ENCODE results near the gene SESN3.

Gene SESN3

DNA sequence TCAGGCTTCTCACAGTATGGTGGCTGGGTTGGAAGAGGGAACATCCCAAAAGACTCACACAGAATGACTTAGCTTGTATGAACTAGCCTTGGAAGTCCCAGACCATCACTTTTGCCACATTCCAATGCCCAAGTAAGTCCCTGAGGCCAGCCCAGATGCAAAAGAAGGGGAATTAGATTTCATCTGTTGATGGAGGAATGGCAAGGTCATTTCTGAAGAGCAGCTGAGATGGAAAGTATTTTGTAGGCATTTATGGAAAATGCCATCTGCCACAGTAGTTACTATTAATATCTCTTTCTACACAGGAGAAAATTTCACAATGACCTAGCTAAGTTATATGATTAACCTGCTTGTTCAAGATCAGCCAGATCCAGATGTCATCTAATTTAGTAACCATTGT lies 82.6 kb downstream of the SESN3 start:
- H3K27ac ChIP-seq, result no peak overlapping the region
- H3K4me1 ChIP-seq (ENCODE audit: low read depth, poor library complexity, severe bottlenecking), result peaks cover 4% of the 10 kb centered on the region
- TF ChIP-seq, protein P1, sequence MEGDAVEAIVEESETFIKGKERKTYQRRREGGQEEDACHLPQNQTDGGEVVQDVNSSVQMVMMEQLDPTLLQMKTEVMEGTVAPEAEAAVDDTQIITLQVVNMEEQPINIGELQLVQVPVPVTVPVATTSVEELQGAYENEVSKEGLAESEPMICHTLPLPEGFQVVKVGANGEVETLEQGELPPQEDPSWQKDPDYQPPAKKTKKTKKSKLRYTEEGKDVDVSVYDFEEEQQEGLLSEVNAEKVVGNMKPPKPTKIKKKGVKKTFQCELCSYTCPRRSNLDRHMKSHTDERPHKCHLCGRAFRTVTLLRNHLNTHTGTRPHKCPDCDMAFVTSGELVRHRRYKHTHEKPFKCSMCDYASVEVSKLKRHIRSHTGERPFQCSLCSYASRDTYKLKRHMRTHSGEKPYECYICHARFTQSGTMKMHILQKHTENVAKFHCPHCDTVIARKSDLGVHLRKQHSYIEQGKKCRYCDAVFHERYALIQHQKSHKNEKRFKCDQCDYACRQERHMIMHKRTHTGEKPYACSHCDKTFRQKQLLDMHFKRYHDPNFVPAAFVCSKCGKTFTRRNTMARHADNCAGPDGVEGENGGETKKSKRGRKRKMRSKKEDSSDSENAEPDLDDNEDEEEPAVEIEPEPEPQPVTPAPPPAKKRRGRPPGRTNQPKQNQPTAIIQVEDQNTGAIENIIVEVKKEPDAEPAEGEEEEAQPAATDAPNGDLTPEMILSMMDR (conservative IDR thresholded peaks at IDR 0.05; ENCODE audit: low read depth, low read length), result no peak
- H4K20me1 ChIP-seq (ENCODE audit: insufficient read depth), result no peaks in the 10 kb centered on the region
- no peaks in the 10 kb centered on the region for H3K27me3 ChIP-seq (ENCODE audit: insufficient read depth, low read depth)
- no peak overlapping the region for H3K4me3 ChIP-seq (IDR thresholded peaks at IDR 0.05; ENCODE audit: insufficient read depth, low read depth, low read length)
- no peak overlapping the region for H3K4me2 ChIP-seq
- no peaks in the 10 kb centered on the region for H3K36me3 ChIP-seq (ENCODE audit: insufficient read depth)
- H3K9ac ChIP-seq, result no peak overlapping the region
- no peaks in the 10 kb centered on the region for H3K79me2 ChIP-seq (ENCODE audit: insufficient read depth, low read depth)
- no peak overlapping the region for H2AFZ ChIP-seq (ENCODE audit: low read depth)

DNA sequence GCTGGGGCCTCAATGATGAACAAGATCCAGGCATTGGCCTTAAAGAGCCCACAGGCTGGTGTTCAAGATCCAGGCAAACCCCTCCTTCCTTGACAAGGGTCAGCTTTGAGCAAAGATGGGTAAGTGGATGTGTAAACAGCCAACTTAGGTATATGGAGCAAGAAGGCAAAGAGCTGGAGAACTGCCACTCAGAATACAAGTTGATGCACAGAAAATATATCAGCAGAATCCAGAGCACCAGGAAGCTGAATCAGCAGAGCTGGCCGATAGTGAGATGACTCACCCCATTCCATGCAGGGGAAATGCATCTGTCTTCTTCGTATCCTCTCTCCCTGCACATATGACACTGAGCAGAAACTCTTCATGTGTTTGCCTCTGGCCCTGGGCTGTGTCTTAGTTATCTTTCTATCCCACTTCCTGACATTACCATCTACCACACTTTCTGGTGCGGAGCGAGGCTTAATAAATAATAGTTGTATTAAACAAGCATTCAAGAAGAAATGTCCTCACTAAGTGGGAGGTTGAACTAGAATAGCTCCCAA lies 83.6 kb downstream of the SESN3 start:
- H4K20me1 ChIP-seq (ENCODE audit: insufficient read depth), result no peaks in the 10 kb centered on the region
- no peak overlapping the region for H3K4me3 ChIP-seq (IDR thresholded peaks at IDR 0.05; ENCODE audit: insufficient read depth, low read depth, low read length)
- TF ChIP-seq, protein P1 (conservative IDR thresholded peaks at IDR 0.05; ENCODE audit: low read depth, low read length), result no peak
- no peaks in the 10 kb centered on the region for H3K79me2 ChIP-seq (ENCODE audit: insufficient read depth, low read depth)
- H3K4me1 ChIP-seq (ENCODE audit: low read depth, poor library complexity, severe bottlenecking), result no peaks in the 10 kb centered on the region
- no peaks in the 10 kb centered on the region for H3K36me3 ChIP-seq (ENCODE audit: insufficient read depth)
- no peak overlapping the region for H2AFZ ChIP-seq (ENCODE audit: low read depth)
- H3K4me2 ChIP-seq, result no peak overlapping the region
- no peak overlapping the region for H3K9ac ChIP-seq
- H3K27ac ChIP-seq, result no peak overlapping the region
- H3K27me3 ChIP-seq (ENCODE audit: insufficient read depth, low read depth), result no peaks in the 10 kb centered on the region

DNA sequence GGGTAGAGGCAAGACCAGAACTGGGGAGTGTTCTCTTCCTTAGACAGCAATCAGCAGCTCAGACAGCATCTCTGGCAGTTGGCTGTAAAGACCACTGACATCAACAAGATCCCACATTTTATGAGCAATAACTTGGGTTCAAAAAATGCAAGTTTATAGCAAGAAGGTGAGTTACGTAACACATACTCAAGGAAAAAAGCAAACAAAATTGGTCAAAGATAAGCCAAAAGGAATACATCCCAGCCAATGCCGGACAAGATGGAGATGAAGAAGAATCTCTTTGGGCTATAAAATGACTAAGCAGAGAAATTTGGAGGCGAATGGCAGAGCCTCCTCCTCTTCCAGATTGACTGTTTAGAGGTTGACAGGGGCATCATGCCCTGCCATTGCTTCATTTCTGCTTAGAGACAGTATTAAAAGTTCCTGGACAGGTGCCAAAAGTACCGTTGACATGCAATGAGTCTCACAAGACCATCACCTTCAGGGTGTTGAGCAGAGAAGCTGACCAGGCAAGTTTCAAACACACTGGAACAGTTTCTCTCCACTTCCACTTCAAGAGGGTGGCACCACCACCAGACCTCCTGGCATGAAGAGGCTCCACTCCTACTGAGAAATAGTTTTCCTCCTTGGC lies 85.5 kb downstream of the SESN3 start:
- no peaks in the 10 kb centered on the region for H3K79me2 ChIP-seq (ENCODE audit: insufficient read depth, low read depth)
- no peak overlapping the region for H2AFZ ChIP-seq (ENCODE audit: low read depth)
- H3K4me2 ChIP-seq, result no peak overlapping the region
- H3K27me3 ChIP-seq (ENCODE audit: insufficient read depth, low read depth), result no peaks in the 10 kb centered on the region
- TF ChIP-seq, protein P1 (conservative IDR thresholded peaks at IDR 0.05; ENCODE audit: low read depth, low read length), result no peak
- H3K4me3 ChIP-seq (IDR thresholded peaks at IDR 0.05; ENCODE audit: insufficient read depth, low read depth, low read length), result no peak overlapping the region
- H3K27ac ChIP-seq, result no peak overlapping the region
- H3K36me3 ChIP-seq (ENCODE audit: insufficient read depth), result no peaks in the 10 kb centered on the region
- no peak overlapping the region for H3K9ac ChIP-seq
- no peaks in the 10 kb centered on the region for H3K4me1 ChIP-seq (ENCODE audit: low read depth, poor library complexity, severe bottlenecking)
- H4K20me1 ChIP-seq (ENCODE audit: insufficient read depth), result no peaks in the 10 kb centered on the region

DNA sequence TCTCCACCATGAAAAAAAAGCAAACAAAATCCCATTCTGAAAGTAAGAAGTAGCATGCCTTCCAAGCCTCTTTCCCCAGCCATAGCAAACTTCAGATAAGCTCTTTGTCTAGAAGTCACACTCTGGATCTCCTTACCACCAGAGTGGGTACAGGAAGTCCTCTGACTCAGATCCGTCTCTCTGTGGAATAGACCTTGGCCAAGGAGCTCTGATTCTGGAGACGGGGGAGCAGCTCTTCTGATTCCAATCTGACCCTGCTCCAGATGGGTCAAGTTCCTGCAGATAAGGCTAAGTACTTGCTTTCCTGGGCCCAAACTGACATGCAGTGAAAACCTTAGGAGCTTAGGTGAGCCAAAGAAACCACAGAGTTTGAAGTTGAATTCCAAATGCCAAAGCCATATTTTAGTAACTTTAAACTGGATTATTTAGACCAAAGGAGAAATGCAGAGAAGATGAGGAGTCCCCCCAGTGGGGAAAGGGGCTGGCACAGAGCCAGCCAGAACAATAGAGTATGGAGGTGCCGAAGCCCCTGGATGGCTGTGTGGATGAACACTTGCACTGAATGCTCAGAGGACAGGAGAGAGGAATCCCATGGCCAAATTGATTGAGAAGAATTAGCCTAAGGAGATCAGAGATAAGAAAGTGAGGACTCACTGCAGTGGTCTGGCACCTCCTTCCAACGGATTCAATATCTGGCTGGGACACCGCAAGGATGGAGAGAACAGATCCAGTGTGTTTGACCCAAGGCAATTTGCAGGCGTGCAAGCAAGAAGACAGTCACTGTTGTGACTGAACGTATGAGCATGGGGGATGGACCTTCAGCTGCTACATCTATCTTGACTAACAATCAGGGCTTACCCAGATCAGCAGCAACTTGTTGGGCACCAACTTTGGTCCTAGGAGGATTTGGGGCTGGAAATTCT lies 86.4 kb downstream of the SESN3 start:
- Histone ChIP-seq H3K4me2 (no peak overlapping the region), H3K4me1 (ENCODE audit: low read depth, poor library complexity, severe bottlenecking) (no peaks in the 10 kb centered on the region), H3K27ac (no peak overlapping the region), H2AFZ (ENCODE audit: low read depth) (no peak overlapping the region), H3K79me2 (ENCODE audit: insufficient read depth, low read depth) (no peaks in the 10 kb centered on the region), H4K20me1 (ENCODE audit: insufficient read depth) (no peaks in the 10 kb centered on the region), H3K9ac (no peak overlapping the region), H3K36me3 (ENCODE audit: insufficient read depth) (no peaks in the 10 kb centered on the region), H3K27me3 (ENCODE audit: insufficient read depth, low read depth) (no peaks in the 10 kb centered on the region), H3K4me3 (IDR thresholded peaks at IDR 0.05; ENCODE audit: insufficient read depth, low read depth, low read length) (no peak overlapping the region)
- TF ChIP-seq, protein P1 (conservative IDR thresholded peaks at IDR 0.05; ENCODE audit: low read depth, low read length), result no peak

Data from KMS-11 (cell line).